Measurements from ENCODE around the gene SMCO1. TPM values are rescaled to one million over a fixed set of nuclear protein-coding genes. Genes with fewer than 3 reads are reported as not detected.
"Not testable (repeated sequence)": the region's sequence is repeated elsewhere in the genome, so short reads cannot be mapped to it uniquely, and the experiment has no call there.

Gene SMCO1
- total and polyA plus RNA-seq, 9 donors, result not detected

DNA sequence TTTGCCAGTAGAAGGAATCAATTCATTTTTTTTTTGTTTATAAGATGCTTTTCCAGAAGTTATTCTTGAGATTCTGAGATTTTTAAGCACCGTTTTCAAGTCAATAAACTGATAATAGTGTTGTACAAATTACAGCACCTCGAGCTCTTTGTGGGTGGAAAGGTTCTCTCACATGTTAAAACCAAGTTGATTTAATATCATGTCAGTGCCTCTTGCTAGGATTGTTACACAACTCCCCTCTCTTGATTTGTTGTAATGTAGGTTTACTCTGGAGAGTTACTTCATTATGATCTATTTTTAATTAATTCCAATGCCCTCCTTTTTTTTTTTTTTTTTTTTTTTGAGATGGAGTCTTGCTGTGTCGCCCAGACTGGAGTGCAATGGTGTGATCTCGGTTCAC lies 57.1 kb downstream of the SMCO1 start:
- Histone ChIP-seq H3K27ac (no peak overlapping the region), H3K4me3 (no peak overlapping the region), H3K36me3 (no peaks in the 10 kb centered on the region), H3K4me1 (ENCODE audit: insufficient read depth) (no peaks in the 10 kb centered on the region), H3K9me3 (no peaks in the 10 kb centered on the region), H3K27me3 (no peaks in the 10 kb centered on the region)
- WGBS, 3 donors, result 45 to 50% (median 48%) methylated on average over 4 of the region's 4 CpGs
- intact Hi-C loops (cut with DNase I), result no loop called here
- DNase-seq, result no peak
- TF ChIP-seq POLR2A (IDR thresholded peaks at IDR 0.05) (no peak), EP300 (IDR thresholded peaks at IDR 0.05) (no peak)
- TF ChIP-seq, protein P1, sequence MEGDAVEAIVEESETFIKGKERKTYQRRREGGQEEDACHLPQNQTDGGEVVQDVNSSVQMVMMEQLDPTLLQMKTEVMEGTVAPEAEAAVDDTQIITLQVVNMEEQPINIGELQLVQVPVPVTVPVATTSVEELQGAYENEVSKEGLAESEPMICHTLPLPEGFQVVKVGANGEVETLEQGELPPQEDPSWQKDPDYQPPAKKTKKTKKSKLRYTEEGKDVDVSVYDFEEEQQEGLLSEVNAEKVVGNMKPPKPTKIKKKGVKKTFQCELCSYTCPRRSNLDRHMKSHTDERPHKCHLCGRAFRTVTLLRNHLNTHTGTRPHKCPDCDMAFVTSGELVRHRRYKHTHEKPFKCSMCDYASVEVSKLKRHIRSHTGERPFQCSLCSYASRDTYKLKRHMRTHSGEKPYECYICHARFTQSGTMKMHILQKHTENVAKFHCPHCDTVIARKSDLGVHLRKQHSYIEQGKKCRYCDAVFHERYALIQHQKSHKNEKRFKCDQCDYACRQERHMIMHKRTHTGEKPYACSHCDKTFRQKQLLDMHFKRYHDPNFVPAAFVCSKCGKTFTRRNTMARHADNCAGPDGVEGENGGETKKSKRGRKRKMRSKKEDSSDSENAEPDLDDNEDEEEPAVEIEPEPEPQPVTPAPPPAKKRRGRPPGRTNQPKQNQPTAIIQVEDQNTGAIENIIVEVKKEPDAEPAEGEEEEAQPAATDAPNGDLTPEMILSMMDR (IDR thresholded peaks at IDR 0.05), result no peak

DNA sequence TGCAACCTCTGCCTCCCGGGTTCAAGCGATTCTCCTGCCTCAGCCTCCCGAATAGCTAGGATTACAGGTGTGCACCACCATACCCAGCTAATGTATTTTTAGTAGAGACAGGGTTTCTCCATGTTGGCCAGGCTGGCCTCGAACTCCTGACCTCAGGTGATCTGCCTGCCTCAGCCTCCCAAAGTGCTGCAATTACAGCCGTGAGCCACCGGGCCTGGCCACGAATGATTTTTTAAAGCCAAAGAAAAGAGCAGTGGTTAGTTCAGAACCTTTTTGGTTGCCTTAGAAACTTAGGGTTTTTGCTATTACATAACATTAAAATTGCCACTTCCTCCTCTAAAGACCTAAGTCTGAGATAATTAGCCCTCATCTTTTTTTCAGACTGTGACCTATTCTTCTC lies 57.7 kb downstream of the SMCO1 start:
- H3K4me3 ChIP-seq; H3K27ac ChIP-seq; H3K27me3 ChIP-seq; DNase-seq; H3K9me3 ChIP-seq; intact Hi-C loops (cut with DNase I); H3K4me1 ChIP-seq (ENCODE audit: insufficient read depth); H3K36me3 ChIP-seq: not testable (repeated sequence)
- WGBS, 3 donors, result 71 to 84% (median 76%) methylated on average over 7 of the region's 7 CpGs

Small RNA genes within 50 kb of the gene (small RNA-seq; reads per million reads assigned to genes)
- gene RPS29P3, result not detected

Other genes with a start within 250 kb of the SMCO1 start
- gene PCYT1A, start 227.6 kb downstream of the SMCO1 start, total RNA-seq, result 10 to 100 TPM; 21.6 to 52.2 (median 33.7) TPM
- 10 to 100 TPM; 16.3 to 58.1 TPM for gene PCYT1A, start 227.6 kb downstream of the SMCO1 start, polyA plus RNA-seq
- gene DYNLT2B, start 197.1 kb downstream of the SMCO1 start, total RNA-seq, result 10 to 100 TPM in 2 of 7 donors, 1 to 10 TPM in 5; 7.7 to 30.2 (median 9.5) TPM
- gene DYNLT2B, start 197.1 kb downstream of the SMCO1 start, polyA plus RNA-seq, result 10 to 100 TPM; 13.8 to 16.4 TPM
- 1 to 10 TPM in 1 of 7 donors, not detected in 6; 7.3 TPM for gene TM4SF19, start 177.0 kb downstream of the SMCO1 start, total RNA-seq
- gene TM4SF19, start 177.0 kb downstream of the SMCO1 start, polyA plus RNA-seq, result under 1 TPM in 1 of 2 donors, not detected in 1; 0.70 TPM
- 10 to 100 TPM; 13.0 to 71.4 (median 58.8) TPM for gene UBXN7, start 82.9 kb downstream of the SMCO1 start, total RNA-seq
- gene UBXN7, start 82.9 kb downstream of the SMCO1 start, polyA plus RNA-seq, result 10 to 100 TPM; 21.2 to 23.3 TPM
- gene RNF168, start 11.6 kb downstream of the SMCO1 start, total RNA-seq, result 10 to 100 TPM; 11.6 to 29.3 (median 23.3) TPM
- gene RNF168, start 11.6 kb downstream of the SMCO1 start, polyA plus RNA-seq, result 1 to 10 TPM; 8.0 to 8.6 TPM
- 10 to 100 TPM in 4 of 7 donors, 1 to 10 TPM in 3; 3.0 to 14.1 (median 11.6) TPM for gene WDR53, start 53.2 kb upstream of the SMCO1 start, total RNA-seq
- 10 to 100 TPM; 10.8 to 13.1 TPM for gene WDR53, start 53.2 kb upstream of the SMCO1 start, polyA plus RNA-seq
- 1 to 10 TPM; 3.8 to 8.2 (median 7.2) TPM for gene FBXO45, start 53.3 kb upstream of the SMCO1 start, total RNA-seq
- 1 to 10 TPM; 3.8 to 7.3 TPM for gene FBXO45, start 53.3 kb upstream of the SMCO1 start, polyA plus RNA-seq
- 1 to 10 TPM in 6 of 7 donors, under 1 TPM in 1; 0.80 to 6.3 (median 3.4) TPM for gene NRROS, start 124.3 kb upstream of the SMCO1 start, total RNA-seq
- gene NRROS, start 124.3 kb upstream of the SMCO1 start, polyA plus RNA-seq, result 1 to 10 TPM; 2.9 to 3.2 TPM
- 1 to 10 TPM in 6 of 7 donors, under 1 TPM in 1; 0.83 to 2.8 (median 1.6) TPM for gene CEP19, start 196.9 kb upstream of the SMCO1 start, total RNA-seq
- 1 to 10 TPM; 2.0 to 4.8 TPM for gene CEP19, start 196.9 kb upstream of the SMCO1 start, polyA plus RNA-seq
- 10 to 100 TPM in 6 of 7 donors, 1 to 10 TPM in 1; 9.4 to 21.5 (median 17.8) TPM for gene PIGX, start 197.0 kb upstream of the SMCO1 start, total RNA-seq
- gene PIGX, start 197.0 kb upstream of the SMCO1 start, polyA plus RNA-seq, result 10 to 100 TPM; 10.5 to 22.4 TPM
- gene PAK2, start 224.5 kb upstream of the SMCO1 start, total RNA-seq, result 10 to 100 TPM; 24.2 to 57.3 (median 44.2) TPM
- 10 to 100 TPM; 17.0 to 59.5 TPM for gene PAK2, start 224.5 kb upstream of the SMCO1 start, polyA plus RNA-seq

Measured in ovary (tissue), 9 donors.